ENCODE measurements around the gene INPP5F.
"Not testable (repeated sequence)": the region's sequence is repeated elsewhere in the genome, so short reads cannot be mapped to it uniquely, and the experiment has no call there.

Gene INPP5F

GRCh38 chr10:119762035-119762434 lies 36.2 kb downstream of the INPP5F start:
- H3K4me3 ChIP-seq (ENCODE audit: control insufficient read depth, low read depth, low read length), result no peak overlapping the region
- no peak for TF ChIP-seq CTCF (conservative IDR thresholded peaks at IDR 0.05; ENCODE audit: control insufficient read depth, insufficient read depth, low read depth, low read length)
- DNase-seq (ENCODE audit: low read depth), result no peak

GRCh38 chr10:119762805-119763798 lies 37.3 kb downstream of the INPP5F start:
- H3K4me3 ChIP-seq (ENCODE audit: control insufficient read depth, low read depth, low read length), result no peak overlapping the region
- no peak for DNase-seq (ENCODE audit: low read depth)
- TF ChIP-seq CTCF (conservative IDR thresholded peaks at IDR 0.05; ENCODE audit: control insufficient read depth, insufficient read depth, low read depth, low read length), result no peak

- peak; percentile 38 for DNase-seq (ENCODE audit: low read depth)
- no peak for TF ChIP-seq CTCF (conservative IDR thresholded peaks at IDR 0.05; ENCODE audit: control insufficient read depth, insufficient read depth, low read depth, low read length)
- no peak overlapping the region for H3K4me3 ChIP-seq (ENCODE audit: control insufficient read depth, low read depth, low read length)
These were observed 42.7 kb downstream of the INPP5F start for GRCh38 chr10:119768455-119769094.

- no peak for TF ChIP-seq CTCF (conservative IDR thresholded peaks at IDR 0.05; ENCODE audit: control insufficient read depth, insufficient read depth, low read depth, low read length)
- peak; percentile 81 for DNase-seq (ENCODE audit: low read depth)
- no peak overlapping the region for H3K4me3 ChIP-seq (ENCODE audit: control insufficient read depth, low read depth, low read length)
These were observed 44.0 kb downstream of the INPP5F start for GRCh38 chr10:119769886-119770285.

- DNase-seq (ENCODE audit: low read depth), result peak; percentile 37
- no peak overlapping the region for H3K4me3 ChIP-seq (ENCODE audit: control insufficient read depth, low read depth, low read length)
- no peak for TF ChIP-seq CTCF (conservative IDR thresholded peaks at IDR 0.05; ENCODE audit: control insufficient read depth, insufficient read depth, low read depth, low read length)
These were observed 45.1 kb downstream of the INPP5F start for GRCh38 chr10:119770928-119771327.

- no peak for TF ChIP-seq CTCF (conservative IDR thresholded peaks at IDR 0.05; ENCODE audit: control insufficient read depth, insufficient read depth, low read depth, low read length)
- no peak overlapping the region for H3K4me3 ChIP-seq (ENCODE audit: control insufficient read depth, low read depth, low read length)
- no peak for DNase-seq (ENCODE audit: low read depth)
These were observed 46.5 kb downstream of the INPP5F start for GRCh38 chr10:119772334-119772733.

GRCh38 chr10:119773041-119773440 lies 47.2 kb downstream of the INPP5F start:
- not testable (repeated sequence) for H3K4me3 ChIP-seq (ENCODE audit: control insufficient read depth, low read depth, low read length); DNase-seq (ENCODE audit: low read depth)
